GM23248 (cell line): Measurements from ENCODE around the gene PKN2. TPM values are rescaled to one million over a fixed set of nuclear protein-coding genes. Genes with fewer than 3 reads are reported as not detected.

Source experiments
- DNase-seq: peaks from one replicate; pipeline ENCODE4 v3.0.0-alpha.2; 2015
- H2AFZ ChIP-seq: fragments of 200-600 bp; sonication (generic); 2 replicates; pipeline ENCODE4 v1.6.1; 2016; ENCODE audit warnings: antibody characterized with exemption
- H3F3A ChIP-seq: fragments of 200-600 bp; sonication (generic); 2 replicates; pipeline ENCODE4 v1.6.1; 2016; ENCODE audit warnings: mild to moderate bottlenecking, antibody characterized with exemption, mixed run types; ENCODE audit not compliant: insufficient read depth
- H3K27ac ChIP-seq: fragments of 200-600 bp; sonication (generic); 2 replicates; pipeline ENCODE4 v1.5.1; 2016; ENCODE audit warnings: mild to moderate bottlenecking
- H3K27me3 ChIP-seq: fragments of 200-600 bp; sonication (generic); replicated peaks from 2 replicates; pipeline ENCODE4 v1.6.1; 2016; ENCODE audit warnings: mild to moderate bottlenecking; ENCODE audit not compliant: insufficient read depth
- H3K36me3 ChIP-seq: fragments of 200-600 bp; sonication (generic); 2 replicates; pipeline ENCODE4 v1.6.1; 2016; ENCODE audit warnings: low read depth, mild to moderate bottlenecking
- H3K4me1 ChIP-seq: fragments of 200-600 bp; sonication (generic); 2 replicates; pipeline ENCODE4 v1.6.1; 2016; ENCODE audit warnings: mild to moderate bottlenecking; ENCODE audit not compliant: insufficient read depth
- H3K4me2 ChIP-seq: fragments of 200-600 bp; sonication (generic); one replicate; pipeline ENCODE4 v1.6.1; 2016; ENCODE audit warnings: mild to moderate bottlenecking; ENCODE audit not compliant: unreplicated experiment
- H3K4me3 ChIP-seq: fragments of 200-600 bp; sonication (generic); 2 replicates; pipeline ENCODE4 v1.5.1; 2016; ENCODE audit warnings: mild to moderate bottlenecking
- H3K79me2 ChIP-seq: fragments of 200-600 bp; sonication (generic); 2 replicates; pipeline ENCODE4 v1.6.1; 2016; ENCODE audit warnings: mild to moderate bottlenecking; ENCODE audit not compliant: insufficient read depth
- H3K9ac ChIP-seq: fragments of 200-600 bp; sonication (generic); 2 replicates; pipeline ENCODE4 v1.6.1; 2016; ENCODE audit warnings: mild to moderate bottlenecking
- H3K9me2 ChIP-seq: fragments of 200-600 bp; sonication (generic); 2 replicates; pipeline ENCODE4 v1.6.1; 2016; ENCODE audit warnings: mixed run types, mild to moderate bottlenecking, moderate library complexity; ENCODE audit not compliant: insufficient read depth
- H3K9me3 ChIP-seq: fragments of 200-600 bp; sonication (generic); one replicate; pipeline ENCODE4 v1.6.1; 2017; ENCODE audit warnings: low read depth
- H4K20me1 ChIP-seq: fragments of 200-600 bp; sonication (generic); 2 replicates; pipeline ENCODE4 v1.6.0; 2016; ENCODE audit not compliant: insufficient read depth
- EZH2 ChIP-seq: fragments of 200-600 bp; sonication (generic); IDR thresholded peaks from 2 replicates; pipeline ENCODE4 v1.6.1; 2018; ENCODE audit warnings: antibody characterized with exemption, mild to moderate bottlenecking; ENCODE audit not compliant: insufficient read depth, poor library complexity, severe bottlenecking
- EZH2phosphoT487 ChIP-seq: fragments of 200-600 bp; sonication (generic); IDR thresholded peaks from 2 replicates; pipeline ENCODE4 v1.6.1; 2018; ENCODE audit warnings: antibody characterized with exemption, moderate library complexity, mild to moderate bottlenecking, low read depth; ENCODE audit not compliant: insufficient read depth
- WGBS, 2 experiments: methylation state at CpG; one replicate each; pipeline ENCODE4 v1.1.6; 2015 to 2017; ENCODE audit warnings: low lambda C conversion rate in 2 of 2, low coverage in 1 of 2; ENCODE audit errors: missing lambda C conversion rate in 2 of 2; 5-methylcytosine and 5-hydroxymethylcytosine counted together
- in situ Hi-C: fragments of 300-500 bp; cut with MboI; formaldehyde crosslinking; loops from 2 replicates; pipeline ENCODE4 v1.15.0; 2020
- polyA plus RNA-seq: library from polyadenylated mRNA; unstranded; fragments of >200 nt; fragmentation: Nextera tagmentation; extraction: Ambion mirVana; gene quantifications from 2 replicates; pipeline ENCODE4 v1.2.1, GENCODE V29; 2016
- total RNA-seq: library from RNA; depleted of rRNA; stranded (reverse); fragments of >200 nt; shearing (Covaris generic); gene quantifications from 2 replicates; pipeline ENCODE4 v1.2.3, GENCODE V29; 2014

Gene PKN2
- total and polyA plus RNA-seq, 2 experiments from 2014 or later = 24.0 to 32.6 TPM

GRCh38 chr1:88680911-88681622 lies 3.0 kb upstream of the PKN2 start:
- Histone ChIP-seq H3K27ac (no peak overlapping the region), H3K9me2 (no peaks in the 10 kb centered on the region), H2AFZ (no peak overlapping the region), H4K20me1 (no peaks in the 10 kb centered on the region), H3K9me3 (no peaks in the 10 kb centered on the region), H3F3A (peaks cover 16% of the 10 kb centered on the region), H3K4me3 (no peak overlapping the region), H3K36me3 (no peaks in the 10 kb centered on the region), H3K27me3 (no peaks in the 10 kb centered on the region), H3K79me2 (peaks cover 23% of the 10 kb centered on the region), H3K9ac (no peak overlapping the region), H3K4me1 (peaks cover 14% of the 10 kb centered on the region), H3K4me2 (no peak overlapping the region)
- TF ChIP-seq EZH2phosphoT487 (no peak), EZH2 (no peak)
- 95 to 98% methylated on average over 3 of the region's 3 CpGs for WGBS, 2 experiments
- in situ Hi-C loops = no loop called here
- no peak for DNase-seq

GRCh38 chr1:88684482-88685258 lies 597 bp downstream of the PKN2 start:
- Histone ChIP-seq H3K4me3 (peak overlapping the region; percentile 98), H3K9me3 (no peaks in the 10 kb centered on the region), H3K9ac (peak overlapping the region; percentile 92), H3K36me3 (no peaks in the 10 kb centered on the region), H3K27me3 (no peaks in the 10 kb centered on the region), H3K4me2 (peak overlapping the region; percentile 89), H2AFZ (peak overlapping the region; percentile 98), H3F3A (peaks cover 16% of the 10 kb centered on the region), H3K9me2 (no peaks in the 10 kb centered on the region), H4K20me1 (no peaks in the 10 kb centered on the region), H3K27ac (peak overlapping the region; percentile 89), H3K79me2 (peaks cover 59% of the 10 kb centered on the region), H3K4me1 (peaks cover 25% of the 10 kb centered on the region)
- TF ChIP-seq EZH2phosphoT487 = no peak
- no peak for TF ChIP-seq EZH2
- in situ Hi-C loops = no loop called here
- peak; percentile 70 for DNase-seq
- WGBS, 2 experiments = 0 to 2% methylated on average over 43 to 44 of the region's 58 CpGs

- Histone ChIP-seq H3K27ac (peak overlapping the region; percentile 89), H3K4me3 (peak overlapping the region; percentile 98), H3K9ac (peak overlapping the region; percentile 92), H4K20me1 (no peaks in the 10 kb centered on the region), H3K9me3 (no peaks in the 10 kb centered on the region), H3F3A (peaks cover 16% of the 10 kb centered on the region), H3K9me2 (no peaks in the 10 kb centered on the region), H3K79me2 (peaks cover 64% of the 10 kb centered on the region), H3K4me2 (peak overlapping the region; percentile 89), H3K4me1 (peaks cover 25% of the 10 kb centered on the region), H3K27me3 (no peaks in the 10 kb centered on the region), H3K36me3 (no peaks in the 10 kb centered on the region), H2AFZ (peak overlapping the region; percentile 98)
- in situ Hi-C loops = no loop called here
- 1 to 2% methylated on average over 7 of the region's 7 CpGs for WGBS, 2 experiments
- TF ChIP-seq EZH2phosphoT487 (no peak), EZH2 (no peak)
- peak; percentile 36 for DNase-seq
Observed at GRCh38 chr1:88685259-88685620, 1.2 kb downstream of the PKN2 start.

- H3K4me1 ChIP-seq = peaks cover 17% of the 10 kb centered on the region
- H4K20me1 ChIP-seq = no peaks in the 10 kb centered on the region
- no peaks in the 10 kb centered on the region for H3K9me2 ChIP-seq
- no peak overlapping the region for H3K4me3 ChIP-seq
- H3F3A ChIP-seq = peaks cover 4% of the 10 kb centered on the region
- no peak for DNase-seq
- no peaks in the 10 kb centered on the region for H3K27me3 ChIP-seq
- H3K27ac ChIP-seq = no peak overlapping the region
- no peak overlapping the region for H3K9ac ChIP-seq
- in situ Hi-C loops = no loop called here
- WGBS, 2 experiments = 93 to 98% methylated on average over 3 of the region's 3 CpGs
- TF ChIP-seq EZH2phosphoT487 (no peak), EZH2 (no peak)
- H3K4me2 ChIP-seq = no peak overlapping the region
- H3K9me3 ChIP-seq = no peaks in the 10 kb centered on the region
- peaks cover 100% of the 10 kb centered on the region for H3K79me2 ChIP-seq
- no peak overlapping the region for H2AFZ ChIP-seq
- no peaks in the 10 kb centered on the region for H3K36me3 ChIP-seq
Observed at GRCh38 chr1:88691540-88691939, 7.5 kb downstream of the PKN2 start.
